OCI-LY1 (cell line): ENCODE results near the gene VWA5B1.

Source experiments
- H2AFZ ChIP-seq: fragments of 200-600 bp; sonication (generic), shearing (Covaris generic); 2 replicates; pipeline ENCODE4 v1.6.0; 2014; ENCODE audit warnings: antibody characterized with exemption, mild to moderate bottlenecking, low read length
- H3F3A ChIP-seq: fragments of 200-600 bp; sonication (generic), shearing (Covaris generic); 2 replicates; pipeline ENCODE4 v1.6.0; 2014; ENCODE audit warnings: mild to moderate bottlenecking, antibody characterized with exemption, low read length, moderate library complexity; ENCODE audit not compliant: insufficient read depth
- H3K27ac ChIP-seq: fragments of 200-600 bp; sonication (generic); 2 replicates; pipeline ENCODE4 v1.5.1; 2014; ENCODE audit warnings: low read length, mixed run types, mild to moderate bottlenecking, low read depth; ENCODE audit not compliant: poor library complexity, severe bottlenecking
- H3K27me3 ChIP-seq: fragments of 200-600 bp; sonication (generic); 2 replicates; pipeline ENCODE4 v1.6.0; 2014; ENCODE audit warnings: antibody characterized with exemption, mild to moderate bottlenecking, low read length, moderate library complexity; ENCODE audit not compliant: insufficient read depth
- H3K36me3 ChIP-seq: fragments of 200-600 bp; sonication (generic); 2 replicates; pipeline ENCODE4 v1.6.1; 2014; ENCODE audit warnings: mild to moderate bottlenecking, antibody characterized with exemption, low read length, moderate library complexity, mixed read lengths; ENCODE audit not compliant: insufficient read depth
- H3K4me1 ChIP-seq: fragments of 200-600 bp; sonication (generic); 2 replicates; pipeline ENCODE4 v1.5.1; 2014; ENCODE audit warnings: mild to moderate bottlenecking, low read length, moderate library complexity; ENCODE audit not compliant: insufficient read depth, severe bottlenecking
- H3K4me2 ChIP-seq: fragments of 200-600 bp; sonication (generic), shearing (Covaris generic); 2 replicates; pipeline ENCODE4 v1.6.1; 2014; ENCODE audit warnings: low read length
- H3K4me3 ChIP-seq: fragments of 200-600 bp; sonication (generic); 2 replicates; pipeline ENCODE4 v1.5.1; 2014; ENCODE audit warnings: low read length, low read depth, mild to moderate bottlenecking, mixed read lengths; ENCODE audit not compliant: poor library complexity, severe bottlenecking
- H3K79me2 ChIP-seq: fragments of 200-600 bp; shearing (Covaris generic); 2 replicates; pipeline ENCODE4 v1.6.1; 2016; ENCODE audit warnings: mixed run types, low read length, mixed read lengths; ENCODE audit not compliant: insufficient read depth
- H3K9ac ChIP-seq: fragments of 200-600 bp; sonication (generic), shearing (Covaris generic); 2 replicates; pipeline ENCODE4 v1.6.1; 2014; ENCODE audit warnings: mild to moderate bottlenecking, low read length, mixed read lengths
- H3K9me2 ChIP-seq: fragments of 200-600 bp; sonication (generic), shearing (Covaris generic); 2 replicates; pipeline ENCODE4 v1.6.1; 2014; ENCODE audit warnings: low read depth, mild to moderate bottlenecking, low read length, mixed read lengths
- H3K9me3 ChIP-seq: fragments of 200-600 bp; shearing (Covaris generic); 2 replicates; pipeline ENCODE4 v1.6.1; 2014; ENCODE audit warnings: low read length, mixed read lengths
- H4K20me1 ChIP-seq: fragments of 200-600 bp; sonication (generic), shearing (Covaris generic); 2 replicates; pipeline ENCODE4 v1.6.0; 2016; ENCODE audit warnings: mild to moderate bottlenecking, low read length; ENCODE audit not compliant: insufficient read depth
- EZH2 ChIP-seq: fragments of 200-600 bp; sonication (generic), shearing (Covaris generic); IDR thresholded peaks from 2 replicates; pipeline ENCODE4 v1.8.0; 2017; ENCODE audit warnings: borderline replicate concordance, mixed run types, mild to moderate bottlenecking, antibody characterized with exemption, low read length, moderate library complexity, mixed read lengths
- TF ChIP-seq, protein P1 (sequence below): fragments of 200-600 bp; sonication (generic), shearing (Covaris generic); IDR thresholded peaks from 2 replicates; pipeline ENCODE4 v1.5.1; 2017; ENCODE audit warnings: mild to moderate bottlenecking, antibody characterized with exemption, low read length, moderate library complexity, mixed read lengths

VWA5B1 gene

DNA sequence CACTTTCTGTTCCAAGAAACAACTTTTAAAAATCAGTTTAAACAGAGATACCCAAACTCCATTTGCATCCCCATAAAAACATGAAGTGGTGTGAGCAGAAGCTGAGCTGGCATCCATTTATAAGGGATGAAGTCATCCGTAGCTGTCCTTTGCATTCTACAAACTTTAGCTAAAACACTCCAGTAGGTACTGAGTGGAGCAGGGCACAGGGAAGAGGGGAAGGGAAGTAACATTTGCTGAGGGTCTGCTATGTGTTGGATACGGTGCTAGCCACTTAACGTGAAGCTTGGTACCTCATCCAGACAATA is 32.9 kb downstream of the VWA5B1 start:
- Histone ChIP-seq H3K9me3 (no peaks in the 10 kb centered on the region), H4K20me1 (no peaks in the 10 kb centered on the region), H3K9ac (no peak overlapping the region), H3K9me2 (no peaks in the 10 kb centered on the region), H3K27me3 (no peaks in the 10 kb centered on the region; the same call in 1 of the 2 replicates), H3K36me3 (no peaks in the 10 kb centered on the region), H3K4me2 (no peak overlapping the region), H3K4me3 (no peak overlapping the region), H3K27ac (no peak overlapping the region), H2AFZ (no peak overlapping the region), H3K79me2 (no peaks in the 10 kb centered on the region), H3K4me1 (no peaks in the 10 kb centered on the region), H3F3A (no peaks in the 10 kb centered on the region)
- no peak for TF ChIP-seq EZH2
- TF ChIP-seq, protein P1, sequence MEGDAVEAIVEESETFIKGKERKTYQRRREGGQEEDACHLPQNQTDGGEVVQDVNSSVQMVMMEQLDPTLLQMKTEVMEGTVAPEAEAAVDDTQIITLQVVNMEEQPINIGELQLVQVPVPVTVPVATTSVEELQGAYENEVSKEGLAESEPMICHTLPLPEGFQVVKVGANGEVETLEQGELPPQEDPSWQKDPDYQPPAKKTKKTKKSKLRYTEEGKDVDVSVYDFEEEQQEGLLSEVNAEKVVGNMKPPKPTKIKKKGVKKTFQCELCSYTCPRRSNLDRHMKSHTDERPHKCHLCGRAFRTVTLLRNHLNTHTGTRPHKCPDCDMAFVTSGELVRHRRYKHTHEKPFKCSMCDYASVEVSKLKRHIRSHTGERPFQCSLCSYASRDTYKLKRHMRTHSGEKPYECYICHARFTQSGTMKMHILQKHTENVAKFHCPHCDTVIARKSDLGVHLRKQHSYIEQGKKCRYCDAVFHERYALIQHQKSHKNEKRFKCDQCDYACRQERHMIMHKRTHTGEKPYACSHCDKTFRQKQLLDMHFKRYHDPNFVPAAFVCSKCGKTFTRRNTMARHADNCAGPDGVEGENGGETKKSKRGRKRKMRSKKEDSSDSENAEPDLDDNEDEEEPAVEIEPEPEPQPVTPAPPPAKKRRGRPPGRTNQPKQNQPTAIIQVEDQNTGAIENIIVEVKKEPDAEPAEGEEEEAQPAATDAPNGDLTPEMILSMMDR = no peak

DNA sequence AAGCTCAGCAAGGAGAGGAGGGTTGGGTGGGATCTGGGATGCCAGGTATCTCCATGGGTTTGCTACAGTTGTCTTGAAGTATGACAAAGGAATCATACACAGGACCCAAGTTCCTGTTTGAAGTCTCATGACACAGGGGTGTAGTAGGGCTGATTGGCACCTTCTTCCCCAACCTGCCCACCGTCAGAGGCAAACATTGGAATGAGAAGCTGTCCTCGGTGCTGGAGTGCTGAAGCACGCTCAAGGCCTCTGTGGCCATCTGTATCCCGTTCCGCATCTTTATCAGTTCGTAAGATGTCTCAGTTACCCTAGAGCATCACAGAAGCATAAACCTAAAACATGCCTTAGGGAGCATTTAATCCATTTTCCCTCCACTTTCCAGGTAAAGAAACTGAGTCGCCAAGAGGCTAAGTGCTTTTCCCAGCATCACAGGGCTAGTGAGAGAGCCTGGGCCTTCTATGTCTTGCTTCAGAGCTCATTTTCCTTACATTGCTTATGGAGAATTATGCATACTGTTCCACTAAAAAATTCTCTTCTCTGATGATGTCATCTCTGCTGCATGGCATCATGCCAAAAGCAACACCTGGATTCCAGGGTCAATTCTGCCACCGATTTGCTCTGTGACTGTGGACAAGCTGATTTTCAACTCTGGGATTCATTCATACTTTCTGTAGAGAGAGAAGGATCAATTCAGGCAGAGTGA is 34.2 kb downstream of the VWA5B1 start:
- no peak overlapping the region for H3K4me2 ChIP-seq
- TF ChIP-seq, protein P1 = no peak
- TF ChIP-seq EZH2 = no peak
- H3K4me3 ChIP-seq = no peak overlapping the region
- H2AFZ ChIP-seq = no peak overlapping the region
- H3K9me3 ChIP-seq = no peaks in the 10 kb centered on the region
- H3F3A ChIP-seq = no peaks in the 10 kb centered on the region
- no peaks in the 10 kb centered on the region for H3K79me2 ChIP-seq
- H3K27me3 ChIP-seq = no peaks in the 10 kb centered on the region
- no peaks in the 10 kb centered on the region for H3K4me1 ChIP-seq
- H4K20me1 ChIP-seq = no peaks in the 10 kb centered on the region
- H3K36me3 ChIP-seq = no peaks in the 10 kb centered on the region
- no peaks in the 10 kb centered on the region for H3K9me2 ChIP-seq
- no peak overlapping the region for H3K9ac ChIP-seq
- no peak overlapping the region for H3K27ac ChIP-seq

DNA sequence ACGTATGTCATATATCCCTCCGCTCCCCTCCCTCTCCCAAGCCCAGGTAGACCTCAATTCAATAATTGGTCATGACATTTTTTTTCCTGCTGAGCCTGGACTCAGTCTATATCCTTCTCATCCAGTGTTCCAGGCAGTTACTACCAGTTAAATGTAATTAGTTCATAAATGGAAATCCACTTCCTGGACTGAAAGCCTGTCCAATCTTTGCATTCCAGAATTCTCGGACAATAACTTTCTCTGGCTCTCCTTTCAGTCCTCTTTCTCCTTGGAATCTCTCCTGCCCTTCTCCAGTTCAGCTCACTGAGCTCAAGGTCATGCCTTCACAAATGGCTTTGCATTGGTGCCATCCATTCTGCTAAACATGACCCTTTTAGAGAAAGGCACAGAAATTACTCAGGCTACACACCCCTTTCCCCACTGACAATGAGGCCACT is 34.8 kb downstream of the VWA5B1 start:
- Histone ChIP-seq H3K36me3 (no peaks in the 10 kb centered on the region), H3K79me2 (no peaks in the 10 kb centered on the region), H3K9ac (no peak overlapping the region), H3K4me1 (no peaks in the 10 kb centered on the region), H3F3A (no peaks in the 10 kb centered on the region), H3K9me3 (no peaks in the 10 kb centered on the region), H2AFZ (no peak overlapping the region), H3K4me3 (no peak overlapping the region), H4K20me1 (no peaks in the 10 kb centered on the region), H3K9me2 (no peaks in the 10 kb centered on the region), H3K27ac (no peak overlapping the region), H3K4me2 (no peak overlapping the region), H3K27me3 (no peaks in the 10 kb centered on the region)
- no peak for TF ChIP-seq EZH2
- TF ChIP-seq, protein P1 = no peak
